Loucy (cell line): ENCODE data around the gene SUDS3.

ENCODE experiments used
- CTCF ChIP-seq: fragments of 200-600 bp; sonication (generic); conservative IDR thresholded peaks from 2 replicates; pipeline ENCODE4 v1.5.1; 2014; ENCODE audit warnings: mild to moderate bottlenecking, antibody characterized with exemption, low read length
- EZH2phosphoT487 ChIP-seq: fragments of 200-600 bp; IDR thresholded peaks from 2 replicates; pipeline ENCODE4 v1.6.1; 2018; ENCODE audit warnings: antibody characterized with exemption, mild to moderate bottlenecking, moderate library complexity, borderline replicate concordance

DNA sequence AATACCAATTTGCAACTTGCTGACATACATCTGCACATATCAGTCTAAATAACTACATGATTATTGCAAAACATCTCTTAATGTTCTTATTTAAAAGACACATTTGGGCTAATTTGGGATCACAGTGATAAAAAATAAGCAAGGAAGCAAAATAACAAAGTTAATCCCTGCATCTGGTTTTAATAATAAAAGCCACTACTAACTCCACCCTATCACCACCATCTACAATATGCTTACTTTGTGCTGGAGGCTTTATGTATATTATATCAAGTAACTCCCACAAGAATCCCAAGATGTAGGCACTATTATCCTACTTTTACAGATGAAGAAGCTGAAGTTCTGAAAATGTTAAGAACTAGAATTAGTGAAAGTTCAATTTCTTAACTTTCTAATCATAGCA is 49.4 kb upstream of the SUDS3 start:
- TF ChIP-seq CTCF (no peak), EZH2phosphoT487 (no peak)
